Muscle of arm (tissue), 12 donors: ENCODE results near the gene CLCN5. TPM values are rescaled to one million over a fixed set of nuclear protein-coding genes. Genes with fewer than 3 reads are reported as not detected.
A peak's percentile ranks its signal among the peaks of the same experiment; 100 is the strongest.
"Not testable (repeated sequence)": the region's sequence is repeated elsewhere in the genome, so short reads cannot be mapped to it uniquely, and the experiment has no call there.

ENCODE experiments used
- DNase-seq: peaks from one replicate; pipeline ENCODE4 v3.0.0-alpha.2; 2013
- polyA plus RNA-seq, 12 donors: library from polyadenylated mRNA; unstranded; fragments of 120-200 nt; gene quantifications; one replicate each; pipeline ENCODE4 v1.2.1, GENCODE V29; 2013; ENCODE audit not compliant: insufficient read length in 12 of 12

Gene CLCN5
- polyA plus RNA-seq, 12 donors = 46.6 to 139 (median 100) TPM; not detected in 1

GRCh38 chrX:49992853-49993252 is 70.5 kb downstream of the CLCN5 start:
- no peak for DNase-seq

- DNase-seq = no peak
These were observed 71.3 kb downstream of the CLCN5 start for GRCh38 chrX:49993661-49994060.

- no peak for DNase-seq
These were observed 72.8 kb downstream of the CLCN5 start for GRCh38 chrX:49995107-49995731.

GRCh38 chrX:49995795-49996455 is 73.5 kb downstream of the CLCN5 start:
- no peak for DNase-seq

- no peak for DNase-seq
These were observed 74.1 kb downstream of the CLCN5 start for GRCh38 chrX:49996474-49996873.

- no peak for DNase-seq
These were observed 76.7 kb downstream of the CLCN5 start for GRCh38 chrX:49999087-49999486.

- no peak for DNase-seq
These were observed 78.6 kb downstream of the CLCN5 start for GRCh38 chrX:50000937-50001542.

GRCh38 chrX:50002067-50002714 is 79.8 kb downstream of the CLCN5 start:
- no peak for DNase-seq

GRCh38 chrX:50003467-50003866 is 81.1 kb downstream of the CLCN5 start:
- no peak for DNase-seq

GRCh38 chrX:50003927-50004326 is 81.5 kb downstream of the CLCN5 start:
- no peak for DNase-seq

- not testable (repeated sequence) for DNase-seq
These were observed 103.2 kb downstream of the CLCN5 start for GRCh38 chrX:50025591-50025990.

GRCh38 chrX:50035126-50035525 is 112.7 kb downstream of the CLCN5 start:
- DNase-seq = no peak

GRCh38 chrX:50036426-50036825 is 114.0 kb downstream of the CLCN5 start:
- DNase-seq = peak; percentile 18

- DNase-seq = no peak
These were observed 123.4 kb downstream of the CLCN5 start for GRCh38 chrX:50045823-50046222.

- no peak for DNase-seq
These were observed 126.8 kb downstream of the CLCN5 start for GRCh38 chrX:50049228-50049627.

- no peak for DNase-seq
These were observed 131.8 kb downstream of the CLCN5 start for GRCh38 chrX:50054147-50054546.

GRCh38 chrX:50066318-50066937 is 144.0 kb downstream of the CLCN5 start:
- DNase-seq = no peak

GRCh38 chrX:50067435-50068284 is 145.3 kb downstream of the CLCN5 start:
- DNase-seq = peak; percentile 7

- no peak for DNase-seq
These were observed 145.8 kb downstream of the CLCN5 start for GRCh38 chrX:50068285-50068563.

GRCh38 chrX:50068893-50069292 is 146.5 kb downstream of the CLCN5 start:
- no peak for DNase-seq

- no peak for DNase-seq
These were observed 149.1 kb downstream of the CLCN5 start for GRCh38 chrX:50071494-50071893.

GRCh38 chrX:50072110-50072509 is 149.7 kb downstream of the CLCN5 start:
- no peak for DNase-seq
